K562 (cell line): ENCODE measurements around the gene CEND1. TPM values are rescaled to one million over a fixed set of nuclear protein-coding genes. Genes with fewer than 3 reads are reported as not detected.

ENCODE experiments used
- AFF4 ChIP-seq: sonication (generic); formaldehyde crosslinking; IDR thresholded peaks from 2 replicates; pipeline ENCODE4 v1.8.0; 2023; ENCODE audit warnings: mild to moderate bottlenecking, missing genetic modification reagents
- ARID1B ChIP-seq: fragments of 450-650 bp; IDR thresholded peaks from 2 replicates; pipeline ENCODE4 v1.6.1; 2016; ENCODE audit warnings: antibody characterized with exemption, mild to moderate bottlenecking, inconsistent platforms
- CBX8 ChIP-seq: fragments of 200-600 bp; sonication (generic); IDR thresholded peaks from 2 replicates; pipeline ENCODE4 v1.6.1; 2012; ENCODE audit warnings: borderline replicate concordance, mixed run types, low read depth, mild to moderate bottlenecking, moderate library complexity, mixed read lengths, low read length, control low read depth, inconsistent platforms; ENCODE audit not compliant: poor library complexity, severe bottlenecking; ENCODE audit errors: extremely low read depth
- DACH1 ChIP-seq: fragments of 450-650 bp; IDR thresholded peaks from 2 replicates; pipeline ENCODE4 v1.6.1; 2018; ENCODE audit not compliant: partially characterized antibody
- DIDO1 ChIP-seq: fragments of 450-650 bp; IDR thresholded peaks from 2 replicates; pipeline ENCODE4 v1.6.1; 2016; ENCODE audit warnings: low read depth, missing biosample characterization, missing genetic modification characterization
- EGR1 ChIP-seq: fragments of 450-650 bp; conservative IDR thresholded peaks from 2 replicates; pipeline ENCODE4 v1.6.1; 2017; ENCODE audit warnings: mild to moderate bottlenecking
- GABPB2 ChIP-seq: fragments of 250-450 bp; sonication (Bioruptor Pico); conservative IDR thresholded peaks from 2 replicates; pipeline ENCODE4 v1.5.1; 2021; ENCODE audit warnings: mild to moderate bottlenecking
- HDGF ChIP-seq: fragments of 450-650 bp; IDR thresholded peaks from 2 replicates; pipeline ENCODE4 v1.6.1; 2016
- KDM1A ChIP-seq, 2 experiments: fragments of 450-650 bp; IDR thresholded peaks; 2 replicates each; pipeline ENCODE4 v1.6.1; 2016; ENCODE audit warnings: mild to moderate bottlenecking in 2 of 2
- PRMT5 ChIP-seq: sonication (generic); formaldehyde crosslinking; IDR thresholded peaks from 2 replicates; pipeline ENCODE4 v1.5.0; 2020; ENCODE audit warnings: missing genetic modification reagents
- PTBP1 ChIP-seq: fragments of 200-400 bp; formaldehyde crosslinking; IDR thresholded peaks from 2 replicates; pipeline ENCODE4 v1.6.1; 2017; ENCODE audit warnings: low read depth, low read length
- SLC30A9 ChIP-seq: fragments of 250-450 bp; sonication (Bioruptor Pico); IDR thresholded peaks from 2 replicates; pipeline ENCODE4 v1.8.0; 2022; ENCODE audit warnings: mild to moderate bottlenecking, moderate library complexity
- SMARCA5 ChIP-seq: fragments of 450-650 bp; IDR thresholded peaks from 2 replicates; pipeline ENCODE4 v1.6.1; 2016
- TGIF2 ChIP-seq: sonication (generic); formaldehyde crosslinking; IDR thresholded peaks from 2 replicates; pipeline ENCODE4 v1.8.1; 2022; ENCODE audit warnings: mild to moderate bottlenecking, missing genetic modification reagents, moderate library complexity
- ZBTB5 ChIP-seq: fragments of 450-650 bp; IDR thresholded peaks from 2 replicates; pipeline ENCODE4 v1.6.1; 2017; ENCODE audit warnings: antibody characterized with exemption
- ZC3H4 ChIP-seq: sonication (generic); formaldehyde crosslinking; IDR thresholded peaks from 2 replicates; pipeline ENCODE4 v1.9.0; 2021; ENCODE audit warnings: missing genetic modification reagents, borderline replicate concordance
- ZFP36 ChIP-seq: fragments of 150-350 bp; IDR thresholded peaks from 2 replicates; pipeline ENCODE4 v1.6.1; 2018; ENCODE audit warnings: low read length, low read depth; ENCODE audit not compliant: partially characterized antibody
- ZNF12 ChIP-seq: sonication (generic); formaldehyde crosslinking; IDR thresholded peaks from 2 replicates; pipeline ENCODE4 v1.4.0; 2020; ENCODE audit warnings: mild to moderate bottlenecking, missing genetic modification reagents
- ZNF134 ChIP-seq: fragments of 250-450 bp; sonication (Bioruptor Pico); conservative IDR thresholded peaks from 2 replicates; pipeline ENCODE4 v1.4.0; 2020
- ZNF316 ChIP-seq: fragments of 450-650 bp; IDR thresholded peaks from 2 replicates; pipeline ENCODE4 v1.6.1; 2016
- ZNF444 ChIP-seq: fragments of 250-450 bp; sonication (Bioruptor Pico); IDR thresholded peaks from 2 replicates; pipeline ENCODE4 v1.4.0; 2020; ENCODE audit warnings: mild to moderate bottlenecking, moderate library complexity
- polyA plus RNA-seq, 8 experiments: library from polyadenylated mRNA; depleted of rRNA in 4 of 8; stranded (reverse) in 5 of 8; unstranded in 3 of 8; fragments of >200 nt; fragmentation: Nextera tagmentation in 2 of 8; fragmentation: Illumina TruSeq in 1 of 8; extraction: Ambion mirVana in 2 of 8; extraction: Trizol in 1 of 8; gene quantifications; 2 replicates each; pipeline versions ENCODE4 v1.2.1 to v1.2.3, GENCODE V29; 2011 to 2014; ENCODE audit warnings: inconsistent platforms in 1 of 8, missing spikeins in 1 of 8
- total RNA-seq, 7 experiments: library from RNA; depleted of rRNA in 6 of 7; stranded (reverse); fragments of >200 nt in 6 of 7; fragmentation: Illumina TruSeq in 2 of 7; extraction: Trizol in 2 of 7; gene quantifications; 2 replicates each; pipeline versions ENCODE4 v1.2.1 to v1.2.3, GENCODE V29; 2011 to 2021; ENCODE audit warnings: low replicate concordance in 1 of 7
- TF ChIP-seq, protein P1 (sequence below): sonication (generic); formaldehyde crosslinking; IDR thresholded peaks from 2 replicates; pipeline ENCODE4 v1.8.0; 2022; ENCODE audit warnings: missing genetic modification reagents, mild to moderate bottlenecking, borderline replicate concordance

The CEND1 gene
- total and polyA plus RNA-seq, 9 of the 15 experiments (the other 6 are each of a cell fraction or from before 2014, with no cell fraction given), result 0.13 to 0.18 (median 0.16) TPM; not detected in 6

- TF ChIP-seq TGIF2 (CRISPR knock-in tag) (0 out of 2 replicates have a peak, but pooled peaks have one; percentile 38), PRMT5 (CRISPR knock-in tag) (no peak), DACH1 (no peak), ZBTB5 (no peak), DIDO1 (no peak), SLC30A9 (CRISPR knock-in tag) (no peak), ZNF12 (no peak), SMARCA5 (no peak), GABPB2 (CRISPR knock-in tag) (no peak), ZC3H4 (CRISPR knock-in tag) (0 out of 2 replicates have a peak, but pooled peaks have one; percentile 38), CBX8 (no peak), KDM1A (IDR thresholded peaks at IDR 0.05) (no peak), ZNF316 (peak; percentile 96), HDGF (no peak), PTBP1 (no peak), ARID1B (no peak), ZNF444 (no peak), AFF4 (no peak), ZNF134 (no peak), ZFP36 (no peak), EGR1 (peak; percentile 12; the same call in 1 of the 2 replicates)
- TF ChIP-seq, protein P1, sequence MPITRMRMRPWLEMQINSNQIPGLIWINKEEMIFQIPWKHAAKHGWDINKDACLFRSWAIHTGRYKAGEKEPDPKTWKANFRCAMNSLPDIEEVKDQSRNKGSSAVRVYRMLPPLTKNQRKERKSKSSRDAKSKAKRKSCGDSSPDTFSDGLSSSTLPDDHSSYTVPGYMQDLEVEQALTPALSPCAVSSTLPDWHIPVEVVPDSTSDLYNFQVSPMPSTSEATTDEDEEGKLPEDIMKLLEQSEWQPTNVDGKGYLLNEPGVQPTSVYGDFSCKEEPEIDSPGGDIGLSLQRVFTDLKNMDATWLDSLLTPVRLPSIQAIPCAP (CRISPR knock-in tag), result no peak
These were observed 43.4 kb downstream of the CEND1 start (continued) for GRCh38 chr11:746289-747157.
